A549 (cell line): Measurements from ENCODE around the gene PKD1. TPM values are rescaled to one million over a fixed set of nuclear protein-coding genes. Genes with fewer than 3 reads are reported as not detected.
"Not testable (repeated sequence)": the region's sequence is repeated elsewhere in the genome, so short reads cannot be mapped to it uniquely, and the experiment has no call there.

Experiments
- ATAC-seq, 2 experiments: fragments of 200-7000 bp in 1 of 2; fragments of >200 bp in 1 of 2; cut with Nextera tagmentation in 1 of 2; cut with Tn5 transposase in 1 of 2; 3 replicates each; pipeline versions ENCODE4 v1.8.0 to v1.9.1; 2018 to 2020; ENCODE audit warnings: mild to moderate bottlenecking in 1 of 2, moderate library complexity in 1 of 2
- CTCF ChIA-PET: fragments of 300-600 bp; sonication (Branson Sonifier 250); formaldehyde crosslinking; extraction: SDS; loops from one replicate; lab custom pipeline; 2021; ENCODE audit warnings: antibody characterized with exemption, inconsistent platforms; lab: Yijun Ruan, JAX
- POLR2A ChIA-PET: fragments of 350-600 bp; formaldehyde crosslinking; extraction: SDS; loops from one replicate; lab custom pipeline; 2021; ENCODE audit warnings: antibody characterized with exemption, inconsistent platforms; lab: Yijun Ruan, JAX
- DNase-seq, 2 experiments: peaks; one replicate each; pipeline versions ENCODE4 v3.0.0 to v3.0.0-alpha.2; 2011 to 2016; ENCODE audit warnings: low read depth in 1 of 2, low spot score in 1 of 2
- FAIRE-seq: peaks from 2 replicates; lab custom pipeline; 2011; peaks lifted over from hg19 to GRCh38; lab: Jason Lieb, UNC
- H3K27ac ChIP-seq, 2 experiments: fragments of >200 bp; sonication (Bioruptor Twin); formaldehyde crosslinking; 3 replicates each; pipeline ENCODE4 v1.5.1; 2016 to 2017
- H3K4me1 ChIP-seq: fragments of >200 bp; sonication (Bioruptor Twin); formaldehyde crosslinking; 3 replicates; pipeline ENCODE4 v1.6.1; 2016
- H3K4me2 ChIP-seq: fragments of >200 bp; sonication (Bioruptor Twin); formaldehyde crosslinking; 3 replicates; pipeline ENCODE4 v1.6.1; 2016
- H3K4me3 ChIP-seq: fragments of >200 bp; sonication (Bioruptor Twin); formaldehyde crosslinking; 3 replicates; pipeline ENCODE4 v1.5.1; 2016
- H3K9me3 ChIP-seq: fragments of >200 bp; sonication (Bioruptor Twin); formaldehyde crosslinking; 3 replicates; pipeline ENCODE4 v1.6.1; 2016
- WGBS: methylation state at CpG from one replicate; pipeline ENCODE4 v1.1.6; 2017; ENCODE audit errors: missing lambda C conversion rate; 5-methylcytosine and 5-hydroxymethylcytosine counted together
- polyA plus RNA-seq, 4 experiments: library from polyadenylated mRNA; depleted of rRNA in 3 of 4; stranded (reverse); fragments of >200 nt; fragmentation: RNase III in 1 of 4; extraction: RNeasy Plus Mini Kit Qiagen cat#74134 plus additional on column Dnase treatment in 1 of 4; gene quantifications; 2 replicates in 3 of 4; 3 replicates in 1 of 4; pipeline ENCODE4 v1.2.3, GENCODE V29; 2011 to 2017

Gene PKD1
- polyA plus RNA-seq, 2 of the 4 experiments (the other 2 are of a cell fraction) = 11.5 to 39.2 TPM

DNA sequence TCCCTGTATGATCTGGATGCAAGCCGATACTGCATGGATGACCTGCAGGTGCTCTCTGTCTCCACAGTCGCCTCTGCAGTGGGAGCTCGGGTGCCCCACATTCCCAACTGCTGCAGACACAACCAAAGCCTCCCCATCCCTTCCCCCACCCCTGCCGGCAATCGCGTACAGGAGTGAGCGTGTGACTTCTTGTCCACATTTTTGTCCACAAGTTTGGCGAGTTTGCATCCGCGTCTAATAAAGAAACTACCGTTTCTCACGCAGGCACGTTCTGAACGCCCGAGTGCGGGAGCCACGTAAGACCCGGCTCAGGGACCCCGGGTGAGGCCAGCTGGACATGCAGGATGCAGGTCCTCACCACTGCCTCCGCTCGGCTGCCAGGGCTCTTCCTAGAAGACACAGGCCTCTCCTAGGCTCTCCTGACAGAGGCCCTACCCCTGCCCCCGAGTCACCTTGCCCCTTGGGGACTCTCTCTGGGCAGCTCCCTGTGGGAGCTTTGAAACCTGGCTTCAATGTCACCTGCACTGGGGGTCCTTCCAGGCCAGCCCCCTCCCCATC is 5.7 kb downstream of the PKD1 start:
- H3K4me3 ChIP-seq, H3K9me3 ChIP-seq, H3K4me2 ChIP-seq, FAIRE-seq, DNase-seq, POLR2A ChIA-PET, ATAC-seq, H3K27ac ChIP-seq, CTCF ChIA-PET: not testable (repeated sequence)
- whole genome bisulfite sequencing = 91% methylated on average over 22 of the region's 22 CpGs
- H3K4me1 ChIP-seq = peaks cover 15% of the 10 kb centered on the region

DNA sequence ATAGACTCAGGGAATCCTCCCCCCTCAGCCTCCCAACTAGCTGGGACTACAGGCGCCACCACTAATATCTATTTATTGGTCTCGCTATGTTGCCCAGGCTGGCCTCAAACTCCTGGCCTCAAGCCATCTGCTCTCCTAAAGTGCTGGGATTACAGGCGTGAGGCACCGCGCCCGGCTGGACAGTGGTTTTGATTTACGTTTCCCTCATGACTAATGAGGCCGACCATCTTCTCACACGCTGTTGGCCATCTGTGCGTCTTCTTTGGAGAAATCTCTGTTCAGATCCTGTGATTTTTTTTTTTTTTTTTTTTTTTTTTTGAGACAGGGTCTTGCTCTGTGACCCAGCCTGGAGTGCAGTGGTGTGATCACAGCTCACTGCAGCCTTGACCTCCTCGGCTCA is 6.4 kb downstream of the PKD1 start:
- WGBS = 70% methylated on average over 10 of the region's 11 CpGs

DNA sequence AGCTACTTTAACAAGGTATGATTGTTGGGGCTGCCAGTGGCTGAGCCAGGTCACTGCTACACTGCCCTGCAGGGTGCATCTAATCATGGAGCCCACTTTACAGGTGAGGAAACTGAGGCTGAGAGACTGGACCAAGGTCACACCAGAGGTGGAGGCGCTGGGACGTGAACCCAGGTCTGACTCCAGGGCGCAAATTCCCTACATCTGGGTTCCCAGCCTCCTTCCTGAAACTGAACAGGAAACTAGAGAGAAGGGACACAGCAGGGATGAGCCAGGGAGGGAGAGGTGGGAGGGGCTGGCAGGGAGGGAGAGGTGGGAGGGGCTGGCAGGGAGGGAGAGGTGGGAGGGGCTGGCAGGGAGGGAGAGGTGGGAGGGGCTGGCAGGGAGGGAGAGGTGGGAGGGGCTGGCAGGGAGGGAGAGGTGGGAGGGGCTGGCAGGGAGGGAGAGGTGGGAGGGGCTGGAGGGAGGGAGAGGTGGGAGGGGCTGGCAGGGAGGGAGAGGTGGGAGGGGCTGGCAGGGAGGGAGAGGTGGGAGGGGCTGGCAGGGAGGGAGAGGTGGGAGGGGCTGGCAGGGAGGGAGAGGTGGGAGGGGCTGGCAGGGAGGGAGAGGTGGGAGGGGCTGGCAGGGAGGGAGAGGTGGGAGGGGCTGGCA is 7.9 kb downstream of the PKD1 start:
- peak in 1 of 2 experiments; percentile 61 for DNase-seq
- FAIRE-seq = not testable (repeated sequence)
- CTCF ChIA-PET = interaction anchor here (1.7 kb wide), 1 partner anchor 12 kb away, joined by 9 read pairs; no protein-coding TSS in a partner anchor

More for the DNA sequence above, 6.4 kb downstream of the PKD1 start:
- POLR2A ChIA-PET, FAIRE-seq, H3K4me3 ChIP-seq, DNase-seq, H3K9me3 ChIP-seq: not testable (repeated sequence)
- H3K27ac ChIP-seq = peak overlapping the region in 1 of 2 experiments; percentile 98; a peak in 3 of 6 replicates
- CTCF ChIA-PET = interaction anchor here (1.1 kb wide), 1 partner anchor 23 kb away, joined by 3 read pairs; no protein-coding TSS in a partner anchor
- ATAC-seq = peak in 1 of 2 experiments; percentile 6; a peak in 1 of 6 replicates
- H3K4me1 ChIP-seq = peaks cover 18% of the 10 kb centered on the region
- H3K4me2 ChIP-seq = peak overlapping the region; percentile 87

DNA sequence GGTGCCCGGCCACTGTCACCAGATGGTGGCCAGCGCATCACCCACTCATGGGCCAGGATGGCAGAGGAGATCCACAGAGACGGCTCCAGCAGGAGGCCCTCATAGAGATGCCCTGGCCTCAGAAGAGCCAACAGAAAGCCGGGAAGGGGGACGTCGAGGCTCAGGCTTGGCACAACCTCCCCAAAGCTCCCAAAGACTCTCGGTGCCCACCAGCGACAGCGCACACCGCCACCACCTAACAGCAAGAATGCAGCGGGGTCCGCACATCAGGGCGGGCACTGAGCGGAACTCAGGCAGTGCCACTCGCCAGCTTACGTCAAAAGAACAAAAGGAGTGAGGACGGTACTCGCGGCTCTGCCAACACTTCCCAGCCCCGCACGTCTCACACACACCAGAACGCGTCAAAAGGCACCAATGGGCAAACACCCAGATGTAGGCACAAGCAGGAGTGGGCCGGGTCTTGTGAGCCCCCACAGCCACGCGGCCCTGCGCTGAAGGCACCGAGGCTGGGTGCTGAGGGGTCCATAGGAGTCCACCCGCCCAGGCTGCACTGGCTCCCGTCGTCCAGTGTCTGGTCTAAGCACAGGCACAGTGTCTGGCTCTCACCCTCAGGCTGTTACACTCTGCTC is 8.7 kb downstream of the PKD1 start:
- POLR2A ChIA-PET, H3K9me3 ChIP-seq, FAIRE-seq, H3K4me3 ChIP-seq, DNase-seq: not testable (repeated sequence)
- peak overlapping the region; percentile 38 to 69; a peak in 4 of 6 replicates for H3K27ac ChIP-seq
- ATAC-seq = peak in 1 of 2 experiments; percentile 22; a peak in 3 of 6 replicates
- CTCF ChIA-PET = interaction anchor here (1.0 to 1.7 kb wide), 2 partner anchors 13 to 123 kb away, joined by 3 to 9 read pairs; no protein-coding TSS in a partner anchor
- H3K4me2 ChIP-seq = peak overlapping the region; percentile 59; the same call in 2 of the 3 replicates
- 95% methylated on average over 31 of the region's 31 CpGs for WGBS
- H3K4me1 ChIP-seq = peaks cover 18% of the 10 kb centered on the region

More for the DNA sequence above, 7.9 kb downstream of the PKD1 start:
- H3K4me1 ChIP-seq = peaks cover 18% of the 10 kb centered on the region
- WGBS = 0% methylated on average over 3 of the region's 3 CpGs
- H3K4me3 ChIP-seq, H3K9me3 ChIP-seq, POLR2A ChIA-PET: not testable (repeated sequence)
- H3K4me2 ChIP-seq = peak overlapping the region; percentile 59; the same call in 2 of the 3 replicates
- ATAC-seq = peak; percentile 42 to 59; a peak in 5 of 6 replicates
- peak overlapping the region; percentile 38 to 69; a peak in 4 of 6 replicates for H3K27ac ChIP-seq

DNA sequence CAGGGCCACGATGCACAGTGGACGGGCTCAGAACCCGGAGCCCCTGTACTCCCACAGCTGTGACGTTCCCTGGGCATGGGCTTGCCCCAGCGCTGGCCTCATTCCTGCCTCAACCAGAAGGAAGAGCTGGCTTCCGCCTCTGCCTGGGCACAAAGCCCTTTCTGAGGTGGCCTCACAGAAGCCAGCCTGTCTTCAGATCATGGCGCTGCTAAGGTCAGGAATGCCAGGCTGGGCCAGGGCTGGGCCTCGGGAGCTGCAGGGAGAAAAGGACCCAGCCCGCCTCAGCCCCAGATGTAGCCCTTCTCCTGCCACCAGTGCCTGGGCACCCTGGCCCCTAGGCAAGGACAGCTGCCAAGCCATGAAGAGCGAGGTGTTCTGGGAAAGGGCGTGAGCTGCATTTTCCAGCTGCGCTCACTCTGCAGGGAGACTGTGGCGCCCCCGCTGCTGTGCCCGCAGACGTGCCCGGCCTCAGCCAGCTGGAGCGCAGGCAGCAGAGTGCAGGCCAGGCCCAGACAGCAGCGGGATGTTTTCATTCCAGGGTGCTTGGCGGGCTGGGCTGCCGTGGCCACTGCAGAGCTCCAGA is 9.4 kb downstream of the PKD1 start:
- peaks cover 18% of the 10 kb centered on the region for H3K4me1 ChIP-seq
- POLR2A ChIA-PET, ATAC-seq, H3K9me3 ChIP-seq, H3K4me2 ChIP-seq, H3K27ac ChIP-seq, FAIRE-seq, H3K4me3 ChIP-seq, DNase-seq: not testable (repeated sequence)
- WGBS = 89% methylated on average over 15 of the region's 21 CpGs
- CTCF ChIA-PET = interaction anchor here (1.0 to 1.7 kb wide), 2 partner anchors 14 to 123 kb away, joined by 3 to 9 read pairs; no protein-coding TSS in a partner anchor

DNA sequence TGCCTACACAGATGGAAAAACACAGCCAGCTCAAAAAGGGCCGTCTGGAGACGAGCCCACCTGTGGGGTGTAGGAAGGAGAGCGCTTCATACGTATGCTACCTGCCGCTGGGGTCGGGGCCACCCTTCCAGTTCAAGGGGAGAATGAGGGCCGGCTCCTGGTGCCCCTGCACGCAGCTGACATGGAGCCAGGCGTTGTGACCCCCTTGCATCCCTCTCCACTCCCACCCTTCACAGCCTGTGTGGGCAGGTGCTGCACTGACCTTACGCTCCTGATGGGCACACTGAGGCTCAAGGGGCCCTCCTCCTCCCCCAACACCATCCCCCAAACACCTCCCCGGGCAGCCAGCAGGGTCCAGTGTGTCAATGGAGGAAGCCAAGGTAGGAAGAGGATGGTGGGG is 10.1 kb downstream of the PKD1 start:
- H3K4me3 ChIP-seq, H3K4me2 ChIP-seq, CTCF ChIA-PET, POLR2A ChIA-PET, H3K9me3 ChIP-seq, H3K27ac ChIP-seq, DNase-seq, ATAC-seq, FAIRE-seq: not testable (repeated sequence)
- WGBS = 78% methylated on average over 10 of the region's 11 CpGs
- H3K4me1 ChIP-seq = peaks cover 18% of the 10 kb centered on the region

DNA sequence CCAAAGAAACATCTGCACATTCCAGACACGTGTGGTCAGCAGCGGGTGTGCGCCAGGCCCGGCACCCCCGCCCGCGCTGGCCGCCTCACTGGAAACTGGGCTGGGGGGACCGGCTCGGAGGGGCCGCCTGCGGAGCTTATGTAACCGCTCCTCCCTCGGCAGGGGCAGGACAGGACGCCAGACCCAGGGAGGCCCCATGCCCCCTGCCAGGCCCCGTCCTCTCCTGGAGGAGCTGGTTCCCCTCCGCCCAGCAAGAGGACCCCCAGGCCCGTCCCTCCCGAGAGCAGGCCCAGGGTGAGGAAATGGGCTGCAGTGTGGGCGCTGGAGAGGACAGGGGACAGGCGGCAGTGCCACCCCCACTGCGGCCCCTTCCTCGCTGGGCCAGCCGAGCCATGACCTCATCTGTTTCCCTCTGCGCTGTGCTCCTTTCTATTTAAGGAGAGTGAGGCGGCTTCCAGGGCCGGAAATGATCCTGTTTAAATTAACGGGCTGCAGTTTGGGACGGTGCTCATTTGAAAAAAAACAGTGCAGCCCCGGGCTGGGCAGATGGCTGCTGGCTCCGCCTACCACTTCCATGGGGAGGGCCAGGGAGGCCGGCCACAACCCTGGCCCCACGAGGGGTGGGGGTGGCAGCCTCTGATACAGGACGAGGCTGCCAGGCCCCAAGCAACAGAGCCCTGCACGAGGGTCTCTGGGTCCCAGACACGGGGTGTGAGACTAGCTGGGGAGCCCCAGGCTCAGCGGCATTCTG is 10.8 kb downstream of the PKD1 start:
- H3K4me1 ChIP-seq = peaks cover 18% of the 10 kb centered on the region
- POLR2A ChIA-PET, H3K4me3 ChIP-seq: not testable (repeated sequence)

DNA sequence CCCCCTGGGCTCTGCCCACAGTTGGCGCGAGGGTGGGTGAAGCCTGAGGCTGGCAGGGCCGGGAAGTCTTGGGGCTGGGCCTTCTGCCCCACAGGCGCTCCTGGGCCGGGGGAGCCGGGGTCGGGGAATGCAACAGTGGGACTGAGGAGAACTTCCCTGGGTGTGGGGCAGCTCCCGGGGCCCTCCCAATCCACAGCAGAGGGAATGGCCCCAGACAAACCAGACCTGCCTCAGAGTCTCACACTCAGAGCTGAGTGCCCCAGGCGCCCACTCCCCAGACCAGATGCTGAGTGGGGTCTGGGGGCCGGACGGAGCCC is 11.4 kb downstream of the PKD1 start:
- 76% methylated on average over 4 of the region's 11 CpGs for WGBS
- H3K4me3 ChIP-seq, FAIRE-seq, CTCF ChIA-PET, H3K9me3 ChIP-seq, ATAC-seq, DNase-seq, H3K4me2 ChIP-seq, POLR2A ChIA-PET: not testable (repeated sequence)
- 0 out of 6 replicates have a peak overlapping the region, but pooled peaks of 1 of the 2 experiments have one; percentile 8 for H3K27ac ChIP-seq
- H3K4me1 ChIP-seq = peaks cover 16% of the 10 kb centered on the region

More for the DNA sequence above, 10.8 kb downstream of the PKD1 start:
- FAIRE-seq, DNase-seq, H3K9me3 ChIP-seq, CTCF ChIA-PET, ATAC-seq, H3K4me2 ChIP-seq: not testable (repeated sequence)
- WGBS = 82% methylated on average over 29 of the region's 37 CpGs
- H3K27ac ChIP-seq = 0 out of 6 replicates have a peak overlapping the region, but pooled peaks of 1 of the 2 experiments have one; percentile 8

DNA sequence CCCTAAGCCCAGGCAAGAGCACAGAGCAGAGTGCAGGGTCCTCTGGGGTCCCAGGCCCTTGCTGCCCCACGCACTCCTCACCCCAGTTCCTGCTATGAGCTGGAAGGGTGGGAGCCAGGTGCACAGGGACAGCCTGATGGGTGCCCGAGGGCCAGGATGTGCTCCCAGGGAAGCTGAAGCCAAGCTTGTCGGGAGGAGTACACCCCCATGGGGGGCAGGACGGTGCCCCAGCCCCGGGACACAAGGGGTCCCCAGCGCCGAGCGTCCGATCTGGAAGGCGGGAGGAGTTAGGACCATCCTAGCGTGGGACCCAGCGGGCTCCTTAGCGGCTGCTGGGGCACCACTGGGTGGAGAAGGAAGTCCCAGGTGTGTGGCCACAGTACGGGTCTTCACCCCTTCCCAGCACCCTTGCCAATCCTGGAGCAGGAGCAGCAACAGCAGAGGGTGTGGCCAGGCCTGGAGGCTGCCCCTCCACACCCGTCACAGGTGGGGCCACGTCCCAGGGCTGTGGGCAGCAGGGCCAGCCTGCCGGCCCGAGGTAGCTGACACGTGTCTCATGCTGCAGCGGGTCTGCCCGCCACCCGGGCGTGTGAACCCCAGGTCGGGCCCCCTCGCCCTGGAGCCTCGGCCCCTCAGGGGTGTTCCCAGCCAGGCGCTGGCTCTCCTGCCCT is 11.9 kb downstream of the PKD1 start:
- H3K4me2 ChIP-seq, ATAC-seq, H3K9me3 ChIP-seq, FAIRE-seq, CTCF ChIA-PET, H3K4me3 ChIP-seq, POLR2A ChIA-PET, DNase-seq: not testable (repeated sequence)
- 92% methylated on average over 13 of the region's 27 CpGs for WGBS
- H3K4me1 ChIP-seq = peaks cover 11% of the 10 kb centered on the region
- 0 out of 6 replicates have a peak overlapping the region, but pooled peaks of 1 of the 2 experiments have one; percentile 8 for H3K27ac ChIP-seq
